Activated CD4-positive, alpha-beta T cell treated with anti-CD3 and anti-CD28 coated beads, Interleukin-2, amount 50 U/mL, for 48 hours (primary cell): ENCODE measurements around the gene COL6A1.

Source experiments
- DNase-seq, 2 experiments: peaks; one replicate each; pipeline ENCODE4 v3.0.0-alpha.2; 2020

Gene COL6A1

DNA sequence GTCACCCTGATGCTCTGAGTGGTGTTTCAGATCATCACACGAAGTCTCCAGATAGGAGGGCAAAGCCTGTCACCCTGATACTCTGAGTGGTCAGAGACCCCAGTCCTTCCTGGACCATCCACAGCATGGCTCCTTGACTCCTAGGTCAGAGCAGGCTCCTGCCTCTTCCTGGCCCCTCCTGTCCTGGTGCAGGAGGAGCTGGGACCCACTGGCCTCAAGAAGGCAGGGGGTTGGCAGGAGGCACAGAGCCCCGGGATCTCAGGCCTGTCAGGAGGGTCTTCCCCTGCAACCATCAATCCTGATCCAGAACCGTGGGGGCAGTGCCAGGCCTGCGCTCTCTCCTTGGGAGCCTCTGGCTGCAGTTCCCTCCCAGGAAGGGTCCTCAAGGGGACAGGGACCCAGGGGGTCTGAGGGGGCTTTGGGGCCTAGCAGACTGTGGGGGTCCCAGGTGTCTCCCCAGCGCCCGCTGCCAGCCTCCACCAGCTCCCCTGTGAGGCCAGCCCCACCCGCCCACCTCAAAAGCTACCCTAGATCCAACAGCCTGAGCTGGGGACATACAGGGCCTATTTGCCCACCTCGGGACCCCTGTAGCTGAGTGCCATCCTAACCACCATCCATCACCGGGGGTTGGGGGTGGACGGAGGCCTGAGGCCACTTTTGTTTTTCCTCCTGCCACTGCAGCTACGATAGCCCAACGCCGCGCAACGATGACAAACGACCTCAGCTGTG lies 27.5 kb downstream of the COL6A1 start:
- DNase-seq = no peak

DNA sequence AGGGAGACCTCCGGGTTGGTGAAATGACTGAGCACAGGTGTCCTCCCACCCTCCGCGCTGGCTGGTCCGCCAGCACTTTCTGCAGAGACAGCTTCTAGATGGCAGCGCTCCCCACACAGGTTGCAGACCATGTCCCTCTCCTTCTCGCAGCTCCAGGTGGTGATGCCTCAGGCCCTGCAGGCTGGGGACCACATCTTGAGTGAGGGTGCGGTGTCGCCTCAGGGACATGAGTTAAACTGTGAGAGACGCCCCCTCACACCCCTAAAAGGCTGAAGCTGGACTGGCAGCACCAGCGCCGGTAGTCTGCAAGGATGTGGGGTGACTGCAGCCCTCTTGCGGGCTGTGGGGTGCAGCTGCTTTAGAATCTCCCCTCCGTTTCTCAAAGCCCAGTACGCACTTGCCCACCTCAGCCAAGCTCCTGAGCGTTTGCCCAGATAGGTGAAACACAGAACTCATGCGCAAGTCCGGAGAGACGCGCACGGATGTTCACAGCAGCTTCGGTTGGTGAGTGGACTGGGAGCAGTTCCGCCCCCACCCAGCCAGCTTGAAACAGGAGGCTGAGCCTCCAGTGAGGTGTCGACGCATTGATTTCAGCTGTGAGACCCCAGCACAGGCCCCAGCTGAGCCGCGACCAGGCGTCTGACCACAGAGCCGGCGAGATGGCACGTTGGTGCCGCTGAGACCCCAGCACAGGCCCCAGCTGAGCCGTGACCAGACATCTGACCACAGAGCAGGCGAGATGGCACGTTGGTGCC lies 28.6 kb downstream of the COL6A1 start:
- no peak for DNase-seq

GRCh38 chr21:46011267-46011967 lies 29.8 kb downstream of the COL6A1 start:
- no peak for DNase-seq

- no peak for DNase-seq
Observed at GRCh38 chr21:46012154-46012553, 30.6 kb downstream of the COL6A1 start.

DNA sequence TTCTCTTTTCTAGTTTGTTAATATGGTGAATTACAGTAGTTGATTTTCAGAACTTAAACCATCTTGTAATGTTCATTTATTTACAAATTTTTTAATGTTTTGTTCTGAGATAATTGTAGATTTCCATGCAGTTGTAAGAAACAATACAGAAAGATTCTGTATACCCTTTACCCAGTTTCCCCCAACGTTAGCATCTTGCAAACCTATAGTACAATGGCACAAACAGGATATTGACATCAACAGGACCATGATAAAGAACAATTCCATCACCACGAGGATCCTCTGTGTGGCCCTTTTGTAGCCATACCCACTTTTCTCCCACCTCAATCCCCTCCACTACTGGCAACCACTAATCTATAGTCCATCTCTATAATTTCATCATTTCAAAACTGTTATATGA lies 33.3 kb downstream of the COL6A1 start:
- no peak for DNase-seq

- no peak for DNase-seq
Observed at GRCh38 chr21:46017148-46017547, 35.6 kb downstream of the COL6A1 start.

DNA sequence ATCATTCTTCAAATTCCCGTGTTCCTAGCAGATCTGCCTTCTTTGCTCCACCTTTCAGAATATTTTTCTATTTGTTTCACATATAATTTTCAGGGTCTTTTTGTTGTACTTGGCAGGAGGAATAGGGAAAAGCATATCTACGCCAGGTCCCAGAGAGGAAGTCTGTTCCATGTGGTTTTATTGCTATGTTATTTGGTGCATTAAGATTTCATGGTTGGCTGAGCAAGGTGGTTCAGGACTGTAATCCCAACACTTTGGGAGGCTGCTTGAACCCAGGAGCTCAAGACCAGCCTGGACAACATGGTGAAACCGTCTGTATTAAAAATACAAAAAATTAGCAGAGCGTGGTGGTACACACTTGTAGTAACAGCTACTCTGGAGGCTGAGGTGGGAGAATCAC lies 36.1 kb downstream of the COL6A1 start:
- no peak for DNase-seq

DNA sequence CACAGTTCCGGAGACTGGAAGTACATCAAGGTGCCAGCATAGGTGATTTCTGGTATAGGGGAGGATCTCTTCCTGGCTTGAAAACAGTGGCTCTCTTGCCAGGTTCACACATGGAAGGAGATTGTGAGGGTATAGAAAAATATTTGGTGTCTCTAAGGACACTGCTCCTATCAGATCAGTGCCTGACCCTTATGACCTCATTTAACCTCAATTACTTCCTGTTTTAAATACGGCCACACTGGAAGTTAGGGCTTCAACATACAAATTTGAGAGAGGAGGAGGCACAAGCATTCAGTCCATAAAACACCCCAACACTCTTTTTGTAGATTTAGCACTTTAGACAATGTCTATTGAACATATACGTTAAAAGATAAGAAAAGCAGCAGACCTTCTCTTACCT lies 37.0 kb downstream of the COL6A1 start:
- no peak for DNase-seq

DNA sequence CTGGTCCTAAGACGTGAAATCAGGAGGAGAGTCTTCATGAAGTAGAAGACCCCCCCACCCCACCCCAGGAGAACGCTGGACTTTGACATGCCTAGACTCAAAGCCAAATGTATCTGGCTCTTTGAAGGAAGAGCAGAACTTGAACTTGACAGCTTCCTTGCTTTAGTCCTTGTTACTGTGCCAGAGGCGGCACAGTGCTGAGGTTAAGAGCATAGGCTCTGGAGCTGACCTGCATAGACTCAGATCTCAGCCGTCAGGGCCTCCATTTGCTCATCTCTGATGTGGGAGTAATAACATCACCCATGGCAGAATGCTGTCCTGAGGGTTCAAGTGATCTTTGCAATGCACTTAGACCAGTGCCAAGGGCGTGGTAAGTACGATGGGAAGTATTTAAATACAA lies 39.0 kb downstream of the COL6A1 start:
- DNase-seq = no peak

- DNase-seq = no peak
Observed at GRCh38 chr21:46021398-46021797, 39.8 kb downstream of the COL6A1 start.

DNA sequence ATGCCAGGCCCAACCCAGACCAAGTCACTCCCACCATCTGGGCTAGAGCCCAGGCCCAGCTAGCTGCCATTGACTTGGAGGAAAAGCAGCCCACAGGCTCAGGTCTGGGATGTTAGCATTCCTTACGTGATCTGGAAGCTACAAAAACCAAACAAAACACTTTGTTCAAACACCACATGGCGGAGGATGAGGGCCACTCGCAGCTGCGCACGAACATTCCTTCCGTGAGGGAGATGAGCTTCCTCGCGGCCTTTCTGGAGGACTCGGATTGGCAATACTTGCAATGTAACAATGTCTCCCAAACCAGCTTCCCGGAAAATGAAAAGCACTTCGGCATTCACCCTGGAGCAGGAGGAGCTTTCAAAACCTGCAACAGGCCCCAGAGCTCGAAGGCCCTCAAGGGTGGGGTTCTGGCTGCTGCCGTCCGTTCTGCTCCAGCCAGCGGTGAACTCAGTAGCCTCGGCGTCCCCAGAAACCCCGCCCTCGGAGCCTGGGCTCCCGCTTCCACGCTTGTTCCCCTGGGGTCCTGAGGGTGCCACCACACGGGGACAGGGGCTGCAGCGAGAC lies 40.5 kb downstream of the COL6A1 start:
- DNase-seq = no peak

- DNase-seq = no peak
Observed at GRCh38 chr21:46022551-46023525, 41.3 kb downstream of the COL6A1 start.

GRCh38 chr21:46023555-46023954 lies 42.0 kb downstream of the COL6A1 start:
- no peak for DNase-seq

- DNase-seq = no peak
Observed at GRCh38 chr21:46024141-46024540, 42.6 kb downstream of the COL6A1 start.

GRCh38 chr21:46025113-46025770 lies 43.7 kb downstream of the COL6A1 start:
- no peak for DNase-seq

- no peak for DNase-seq
Observed at GRCh38 chr21:46027851-46028493, 46.4 kb downstream of the COL6A1 start.

- no peak for DNase-seq
Observed at GRCh38 chr21:46028573-46029091, 47.1 kb downstream of the COL6A1 start.

- no peak for DNase-seq
Observed at GRCh38 chr21:46029186-46029924, 47.8 kb downstream of the COL6A1 start.

DNA sequence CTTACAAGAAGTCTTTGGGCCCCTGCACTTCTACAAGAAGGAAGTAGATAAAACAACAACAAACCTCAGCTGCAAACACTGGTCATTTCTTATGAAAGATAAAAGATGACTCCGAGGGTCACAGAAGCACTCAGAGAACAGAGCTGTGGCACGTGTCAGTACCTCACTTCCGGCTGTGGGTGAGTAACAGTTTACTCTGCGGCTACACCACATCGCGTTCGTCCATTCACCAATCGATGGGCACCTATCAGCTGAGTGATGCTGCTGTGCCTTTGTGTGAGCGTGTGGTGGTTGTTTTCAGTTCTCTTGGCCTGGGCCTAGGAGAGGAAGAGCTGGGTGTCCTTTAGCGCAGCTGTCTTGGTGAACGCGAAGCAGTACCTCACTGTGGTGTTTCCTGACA lies 49.9 kb downstream of the COL6A1 start:
- DNase-seq = no peak

- DNase-seq = no peak
Observed at GRCh38 chr21:46032100-46032499, 50.5 kb downstream of the COL6A1 start.
